NCI-H82 (cell line): ENCODE data around the gene KANK4.

Experiments
- DNase-seq: peaks from one replicate; lab custom pipeline; 2025; lab: John Stamatoyannopoulos, UW

Gene KANK4

GRCh38 chr1:62304975-62305374, 14.3 kb downstream of the KANK4 start:
- no peak for DNase-seq

- DNase-seq: no peak
Measured at GRCh38 chr1:62304515-62304914, 14.7 kb downstream of the KANK4 start.

- DNase-seq: peak; percentile 18
Measured at GRCh38 chr1:62301726-62302390, 17.4 kb downstream of the KANK4 start.

- no peak for DNase-seq
Measured at GRCh38 chr1:62299426-62300200, 19.6 kb downstream of the KANK4 start.

GRCh38 chr1:62295921-62296491, 23.2 kb downstream of the KANK4 start:
- no peak for DNase-seq

GRCh38 chr1:62294261-62294660, 25.0 kb downstream of the KANK4 start:
- peak; percentile 76 for DNase-seq

- no peak for DNase-seq
Measured at GRCh38 chr1:62288662-62289061, 30.6 kb downstream of the KANK4 start.

GRCh38 chr1:62288224-62288623, 31.0 kb downstream of the KANK4 start:
- no peak for DNase-seq

- peak; percentile 58 for DNase-seq
Measured at GRCh38 chr1:62286786-62287224, 32.4 kb downstream of the KANK4 start.

GRCh38 chr1:62285984-62286785, 33.0 kb downstream of the KANK4 start:
- peak; percentile 32 for DNase-seq

- DNase-seq: no peak
Measured at GRCh38 chr1:62285440-62285839, 33.8 kb downstream of the KANK4 start.

GRCh38 chr1:62283986-62284385, 35.2 kb downstream of the KANK4 start:
- DNase-seq: no peak

GRCh38 chr1:62282909-62283755, 36.1 kb downstream of the KANK4 start:
- peak; percentile 24 for DNase-seq

GRCh38 chr1:62281922-62282555, 37.2 kb downstream of the KANK4 start:
- no peak for DNase-seq

GRCh38 chr1:62280960-62281465, 38.2 kb downstream of the KANK4 start:
- no peak for DNase-seq

- DNase-seq: no peak
Measured at GRCh38 chr1:62280150-62280549, 39.1 kb downstream of the KANK4 start.

GRCh38 chr1:62276791-62277190, 42.4 kb downstream of the KANK4 start:
- no peak for DNase-seq

GRCh38 chr1:62274496-62275485, 44.4 kb downstream of the KANK4 start:
- DNase-seq: no peak

- no peak for DNase-seq
Measured at GRCh38 chr1:62273953-62274352, 45.3 kb downstream of the KANK4 start.
